ENCODE data around the gene HENMT1.

Gene HENMT1

DNA sequence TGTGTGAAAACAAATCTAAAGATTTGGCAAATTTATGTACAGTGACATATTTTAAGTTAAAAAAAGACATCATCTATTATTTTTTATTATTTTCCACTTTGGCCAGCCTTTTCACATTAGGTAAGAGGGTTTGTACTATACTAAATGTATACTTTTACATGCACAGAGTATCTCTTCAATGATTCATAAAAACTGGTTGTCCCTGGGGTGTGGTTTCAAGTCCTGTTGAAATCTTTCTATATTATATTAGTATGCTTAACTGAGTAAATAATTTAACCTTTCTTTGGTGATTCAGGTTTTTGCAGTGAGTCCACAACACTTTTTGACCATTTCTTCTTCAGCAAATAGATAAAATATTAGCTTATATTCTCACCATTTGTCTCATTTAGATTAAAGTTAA, 55.3 kb downstream of the HENMT1 start:
- peaks cover 9% of the 10 kb centered on the region for H3K36me3 ChIP-seq (ENCODE audit: control insufficient read depth, insufficient read depth, low read length)
- H3K27ac ChIP-seq (ENCODE audit: low read depth, low read length, severe bottlenecking) = no peak overlapping the region
- no peaks in the 10 kb centered on the region for H3K9me3 ChIP-seq (ENCODE audit: control insufficient read depth, low read length)
- no peaks in the 10 kb centered on the region for H3K4me1 ChIP-seq (ENCODE audit: control insufficient read depth, insufficient read depth, low read length, poor library complexity, severe bottlenecking)
- no peak overlapping the region for H3K4me3 ChIP-seq (ENCODE audit: extremely low read depth, insufficient read depth, low read length, poor library complexity, severe bottlenecking)

GRCh38 chr1:108601708-108602410, 59.0 kb downstream of the HENMT1 start:
- H3K27ac ChIP-seq (ENCODE audit: low read depth, low read length, severe bottlenecking) = no peak overlapping the region
- H3K36me3 ChIP-seq (ENCODE audit: control insufficient read depth, insufficient read depth, low read length) = peaks cover 6% of the 10 kb centered on the region
- H3K4me1 ChIP-seq (ENCODE audit: control insufficient read depth, insufficient read depth, low read length, poor library complexity, severe bottlenecking) = no peaks in the 10 kb centered on the region
- no peak overlapping the region for H3K4me3 ChIP-seq (ENCODE audit: extremely low read depth, insufficient read depth, low read length, poor library complexity, severe bottlenecking)
- no peaks in the 10 kb centered on the region for H3K9me3 ChIP-seq (ENCODE audit: control insufficient read depth, low read length)
- WGBS, 2 experiments (ENCODE audit: insufficient coverage in 2 of 2) = 75 to 100% methylated on average over 1 of the region's 1 CpG

- Histone ChIP-seq H3K36me3 (ENCODE audit: control insufficient read depth, insufficient read depth, low read length) (peaks cover 6% of the 10 kb centered on the region), H3K4me3 (ENCODE audit: extremely low read depth, insufficient read depth, low read length, poor library complexity, severe bottlenecking) (no peak overlapping the region), H3K4me1 (ENCODE audit: control insufficient read depth, insufficient read depth, low read length, poor library complexity, severe bottlenecking) (no peaks in the 10 kb centered on the region), H3K27ac (ENCODE audit: low read depth, low read length, severe bottlenecking) (no peak overlapping the region), H3K9me3 (ENCODE audit: control insufficient read depth, low read length) (no peaks in the 10 kb centered on the region)
- WGBS, 2 experiments (ENCODE audit: insufficient coverage in 2 of 2) = 80% methylated on average over 1 of the region's 4 CpGs; no CpG with 5 or more reads in 1 of the 2 experiments
These were observed 60.4 kb downstream of the HENMT1 start for GRCh38 chr1:108600504-108600903.

DNA sequence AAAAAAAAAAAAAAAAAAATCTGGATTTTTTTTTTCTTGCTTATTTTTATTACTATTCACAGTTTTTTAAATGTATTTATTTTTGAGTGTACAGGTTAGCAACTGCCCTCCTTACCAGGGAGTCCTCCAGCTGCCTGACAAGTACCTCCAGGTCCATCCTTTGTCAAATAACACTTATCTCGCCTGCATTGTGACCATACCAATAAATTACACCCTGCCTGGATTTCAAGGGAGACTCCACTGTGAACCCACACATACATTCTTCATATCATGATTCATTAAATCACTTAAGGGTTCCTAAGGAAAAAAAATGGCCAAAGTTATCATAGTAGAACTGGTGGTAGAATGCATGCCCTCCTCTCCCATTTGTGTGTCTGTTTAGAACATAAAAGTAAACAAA, 62.6 kb downstream of the HENMT1 start:
- Histone ChIP-seq H3K4me3 (ENCODE audit: extremely low read depth, insufficient read depth, low read length, poor library complexity, severe bottlenecking) (no peak overlapping the region), H3K4me1 (ENCODE audit: control insufficient read depth, insufficient read depth, low read length, poor library complexity, severe bottlenecking) (no peaks in the 10 kb centered on the region), H3K9me3 (ENCODE audit: control insufficient read depth, low read length) (no peaks in the 10 kb centered on the region), H3K27ac (ENCODE audit: low read depth, low read length, severe bottlenecking) (no peak overlapping the region), H3K36me3 (ENCODE audit: control insufficient read depth, insufficient read depth, low read length) (peaks cover 6% of the 10 kb centered on the region)
- 100% methylated on average over 1 of the region's 1 CpG; no CpG with 5 or more reads in 1 of the 2 experiments for WGBS, 2 experiments (ENCODE audit: insufficient coverage in 2 of 2)

All from mesodermal cell (in vitro differentiated cells).